ENCODE results near the gene SLC35F1. TPM values are rescaled to one million over a fixed set of nuclear protein-coding genes. Genes with fewer than 3 reads are reported as not detected.

The SLC35F1 gene
- total and polyA plus RNA-seq, 2 donors (not counting 1 experiment from before 2014, with no cell fraction given): not detected

GRCh38 chr6:118085665-118086064 is 178.6 kb downstream of the SLC35F1 start:
- Histone ChIP-seq H3K4me3 (ENCODE audit: control extremely low read depth in 1 of 5, extremely low read depth in 1 of 5, insufficient read depth in 1 of 5, low read depth in 2 of 5, low read length in 4 of 5) (no peak overlapping the region), H3K27me3 (replicated peaks in 1 of 4; ENCODE audit: control extremely low read depth in 1 of 4, control insufficient read depth in 3 of 4, insufficient read depth in 4 of 4, low read length in 3 of 4) (no peaks in the 10 kb centered on the region), H2AFZ (ENCODE audit: insufficient read depth, low read depth, low read length, poor library complexity, severe bottlenecking) (no peak overlapping the region), H3K79me2 (ENCODE audit: control insufficient read depth, insufficient read depth, low read length) (no peaks in the 10 kb centered on the region), H3K4me1 (ENCODE audit: control insufficient read depth in 2 of 2, insufficient read depth in 2 of 2, low read length in 2 of 2) (no peaks in the 10 kb centered on the region), H3K36me3 (replicated peaks in 1 of 2; ENCODE audit: control extremely low read depth in 1 of 2, control insufficient read depth in 1 of 2, extremely low read depth in 1 of 2, insufficient read depth in 2 of 2, low read length in 1 of 2) (no peaks in the 10 kb centered on the region), H3K4me2 (replicated peaks; ENCODE audit: low read depth, low read length, poor library complexity, severe bottlenecking) (no peak overlapping the region), H3K9me3 (ENCODE audit: control extremely low read depth in 1 of 3, control insufficient read depth in 2 of 3, insufficient read depth in 1 of 3, low read length in 2 of 3) (no peaks in the 10 kb centered on the region), H3K9ac (ENCODE audit: low read length) (no peak overlapping the region), H3K27ac (ENCODE audit: low read length in 2 of 2) (no peak overlapping the region), H4K20me1 (ENCODE audit: control insufficient read depth, insufficient read depth, low read length, poor library complexity, severe bottlenecking) (no peaks in the 10 kb centered on the region)
- Mint-ChIP-seq H3K27me3 (no peaks in the 10 kb centered on the region), H3K4me1 (no peaks in the 10 kb centered on the region), H3K27ac (no peak overlapping the region), H3K4me3 (no peak overlapping the region), H3K9me3 (ENCODE audit: insufficient read depth) (peaks cover under 1% of the 10 kb centered on the region)
- ChIA-PET POLR2A (no interaction called here), CTCF (no interaction called here)
- no peak for ATAC-seq (ENCODE audit: low read depth)
- no peak for DNase-seq
- intact Hi-C loops (cut with micrococcal nuclease): no loop called here
- no CpG with 5 or more reads among the region's 2 CpGs for WGBS (ENCODE audit: insufficient coverage)
- TF ChIP-seq EZH2 (IDR thresholded peaks at IDR 0.05; ENCODE audit: borderline replicate concordance, insufficient read depth, low read depth, low read length, poor library complexity, severe bottlenecking): no peak
- no peak for TF ChIP-seq CTCF (IDR thresholded peaks at IDR 0.05)

- H3K36me3 ChIP-seq (replicated peaks in 1 of 2; ENCODE audit: control extremely low read depth in 1 of 2, control insufficient read depth in 1 of 2, extremely low read depth in 1 of 2, insufficient read depth in 2 of 2, low read length in 1 of 2): no peaks in the 10 kb centered on the region
- no peaks in the 10 kb centered on the region for H3K79me2 ChIP-seq (ENCODE audit: control insufficient read depth, insufficient read depth, low read length)
- no peaks in the 10 kb centered on the region for H3K4me1 ChIP-seq (ENCODE audit: control insufficient read depth in 2 of 2, insufficient read depth in 2 of 2, low read length in 2 of 2)
- DNase-seq (no peak), ATAC-seq (ENCODE audit: low read depth) (no peak)
- H3K27ac ChIP-seq (ENCODE audit: low read length in 2 of 2): no peak overlapping the region
- H4K20me1 ChIP-seq (ENCODE audit: control insufficient read depth, insufficient read depth, low read length, poor library complexity, severe bottlenecking): no peaks in the 10 kb centered on the region
- H3K4me3 ChIP-seq (ENCODE audit: control extremely low read depth in 1 of 5, extremely low read depth in 1 of 5, insufficient read depth in 1 of 5, low read depth in 2 of 5, low read length in 4 of 5): no peak overlapping the region
- H3K4me3 Mint-ChIP-seq: no peak overlapping the region
- ChIA-PET POLR2A (no interaction called here), CTCF (no interaction called here)
- no peaks in the 10 kb centered on the region for H3K27me3 ChIP-seq (replicated peaks in 1 of 4; ENCODE audit: control extremely low read depth in 1 of 4, control insufficient read depth in 3 of 4, insufficient read depth in 4 of 4, low read length in 3 of 4)
- no peak overlapping the region for H3K27ac Mint-ChIP-seq
- no peaks in the 10 kb centered on the region for H3K9me3 ChIP-seq (ENCODE audit: control extremely low read depth in 1 of 3, control insufficient read depth in 2 of 3, insufficient read depth in 1 of 3, low read length in 2 of 3)
- no peaks in the 10 kb centered on the region for H3K27me3 Mint-ChIP-seq
- H3K4me1 Mint-ChIP-seq: no peaks in the 10 kb centered on the region
- H3K9me3 Mint-ChIP-seq (ENCODE audit: insufficient read depth): peaks cover 3% of the 10 kb centered on the region
- TF ChIP-seq CTCF (IDR thresholded peaks at IDR 0.05): no peak
- H2AFZ ChIP-seq (ENCODE audit: insufficient read depth, low read depth, low read length, poor library complexity, severe bottlenecking): no peak overlapping the region
- no CpG with 5 or more reads among the region's 2 CpGs for WGBS (ENCODE audit: insufficient coverage)
- intact Hi-C loops (cut with micrococcal nuclease): no loop called here
- no peak overlapping the region for H3K4me2 ChIP-seq (replicated peaks; ENCODE audit: low read depth, low read length, poor library complexity, severe bottlenecking)
- H3K9ac ChIP-seq (ENCODE audit: low read length): no peak overlapping the region
Observed at GRCh38 chr6:118086159-118086558, 179.1 kb downstream of the SLC35F1 start.
